Forelimb muscle (tissue), 1 donor: ENCODE results near the gene FHL3. TPM values are rescaled to one million over a fixed set of nuclear protein-coding genes. Genes with fewer than 3 reads are reported as not detected.
"Not testable (repeated sequence)": the region's sequence is repeated elsewhere in the genome, so short reads cannot be mapped to it uniquely, and the experiment has no call there.

Experiments
- DNase-seq: peaks from one replicate; pipeline ENCODE4 v3.0.0-alpha.2; 2013; ENCODE audit warnings: low read depth
- polyA plus RNA-seq: library from polyadenylated mRNA; unstranded; fragments of 120-200 nt; gene quantifications from one replicate; pipeline ENCODE4 v1.2.1, GENCODE V29; 2013; ENCODE audit not compliant: insufficient read length

The FHL3 gene
- polyA plus RNA-seq, 1 donor = 183 TPM

DNA sequence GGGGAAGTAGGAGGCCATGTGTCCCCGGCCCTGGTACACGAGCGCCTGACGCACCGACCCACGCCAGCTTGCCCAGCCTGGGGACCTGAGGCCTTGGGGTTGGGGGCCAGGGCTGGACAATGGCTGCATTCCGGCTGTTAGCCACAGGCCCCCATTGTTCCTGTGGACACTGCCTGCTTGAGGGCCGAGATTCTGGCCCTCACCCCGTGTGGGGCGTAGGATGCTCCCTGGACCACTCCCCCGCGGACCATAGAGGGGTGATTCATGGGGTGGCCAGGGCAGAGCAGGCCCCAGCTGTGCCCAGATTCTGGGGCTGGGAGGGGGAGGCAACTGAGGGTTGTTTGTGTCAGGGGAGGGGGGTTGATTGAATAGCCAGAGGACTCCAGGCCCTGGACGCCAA lies 29.6 kb upstream of the FHL3 start:
- DNase-seq = no peak

DNA sequence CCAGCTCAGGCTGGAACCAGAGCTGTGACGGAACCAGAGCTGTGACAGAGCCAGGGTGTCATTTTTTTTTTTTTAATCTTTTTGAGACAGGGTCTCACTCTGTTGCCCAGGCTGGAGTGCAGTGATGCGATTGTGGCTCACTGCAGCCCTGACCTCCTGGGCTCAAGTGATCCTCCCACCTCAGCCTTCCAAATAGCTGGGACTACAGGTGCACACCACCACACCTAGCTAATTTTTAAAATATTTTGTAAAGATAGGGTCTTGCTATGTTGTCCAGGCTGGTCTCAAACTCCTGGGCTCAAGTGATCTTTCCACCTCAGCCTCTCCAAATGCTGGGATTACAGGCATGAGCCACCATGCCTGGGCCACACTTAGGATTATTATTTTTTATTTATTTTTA lies 27.7 kb upstream of the FHL3 start:
- DNase-seq = not testable (repeated sequence)

DNA sequence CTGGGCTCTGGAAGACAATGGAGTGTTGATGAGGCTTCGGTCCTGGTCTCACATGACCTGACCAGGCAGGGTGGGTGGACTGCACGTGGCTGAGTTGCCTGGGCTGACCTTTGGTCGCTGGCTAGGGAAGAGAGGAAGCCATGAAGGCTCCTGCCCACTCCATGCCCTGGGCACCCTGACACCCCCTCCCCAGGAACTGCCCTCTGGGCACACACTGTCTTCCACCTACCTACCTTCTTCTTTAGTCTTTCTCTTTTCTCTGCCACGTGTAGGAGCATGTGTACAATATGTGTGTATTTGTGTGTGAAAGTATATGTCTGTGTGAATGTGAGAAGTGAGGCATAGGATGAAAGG lies 26.2 kb upstream of the FHL3 start:
- no peak for DNase-seq

DNA sequence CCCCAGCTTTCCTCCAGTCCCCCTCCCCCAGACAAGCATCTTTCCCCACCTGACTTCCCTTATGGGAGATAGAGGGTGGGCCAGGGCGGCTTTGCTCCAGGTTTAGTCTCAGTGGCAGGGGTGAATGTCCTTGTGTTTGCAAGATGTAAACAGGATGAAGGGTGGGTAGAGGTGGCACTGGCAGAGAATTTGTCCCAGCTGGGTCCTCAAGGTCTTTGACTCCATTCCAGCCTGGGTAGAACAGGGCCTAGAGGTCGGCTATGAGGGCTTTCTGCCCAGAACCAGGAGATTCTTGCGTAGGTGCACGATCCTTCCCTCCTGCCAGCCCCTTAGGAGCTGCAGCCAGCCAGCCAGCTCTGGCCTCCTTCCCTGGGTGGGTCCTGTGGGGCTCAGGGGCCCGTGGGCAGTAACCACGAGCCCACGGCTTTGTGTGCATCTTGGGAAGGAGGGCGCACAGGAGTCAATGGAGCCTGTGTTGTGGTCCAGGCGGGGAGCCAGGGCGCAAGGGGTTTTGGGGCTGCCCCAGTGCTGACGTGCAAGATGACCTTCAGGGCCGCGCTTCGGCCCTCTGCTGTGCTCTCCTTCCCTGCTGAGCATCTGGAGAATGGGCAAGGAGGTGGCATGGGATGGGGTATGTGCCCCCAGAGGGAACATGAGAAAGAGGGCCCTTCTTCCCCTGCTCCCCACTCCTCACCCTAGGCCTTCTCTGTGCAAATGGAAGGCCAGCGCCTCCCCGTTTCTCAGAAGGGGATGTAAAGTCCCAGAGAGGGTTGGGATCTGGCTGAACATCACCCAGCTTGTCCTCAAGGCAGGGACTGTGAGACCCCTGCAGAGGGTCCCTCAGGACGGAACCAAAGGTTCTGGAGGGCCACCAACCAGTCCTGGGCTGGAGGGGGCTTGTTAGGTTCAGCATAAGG lies 25.5 kb upstream of the FHL3 start:
- no peak for DNase-seq

DNA sequence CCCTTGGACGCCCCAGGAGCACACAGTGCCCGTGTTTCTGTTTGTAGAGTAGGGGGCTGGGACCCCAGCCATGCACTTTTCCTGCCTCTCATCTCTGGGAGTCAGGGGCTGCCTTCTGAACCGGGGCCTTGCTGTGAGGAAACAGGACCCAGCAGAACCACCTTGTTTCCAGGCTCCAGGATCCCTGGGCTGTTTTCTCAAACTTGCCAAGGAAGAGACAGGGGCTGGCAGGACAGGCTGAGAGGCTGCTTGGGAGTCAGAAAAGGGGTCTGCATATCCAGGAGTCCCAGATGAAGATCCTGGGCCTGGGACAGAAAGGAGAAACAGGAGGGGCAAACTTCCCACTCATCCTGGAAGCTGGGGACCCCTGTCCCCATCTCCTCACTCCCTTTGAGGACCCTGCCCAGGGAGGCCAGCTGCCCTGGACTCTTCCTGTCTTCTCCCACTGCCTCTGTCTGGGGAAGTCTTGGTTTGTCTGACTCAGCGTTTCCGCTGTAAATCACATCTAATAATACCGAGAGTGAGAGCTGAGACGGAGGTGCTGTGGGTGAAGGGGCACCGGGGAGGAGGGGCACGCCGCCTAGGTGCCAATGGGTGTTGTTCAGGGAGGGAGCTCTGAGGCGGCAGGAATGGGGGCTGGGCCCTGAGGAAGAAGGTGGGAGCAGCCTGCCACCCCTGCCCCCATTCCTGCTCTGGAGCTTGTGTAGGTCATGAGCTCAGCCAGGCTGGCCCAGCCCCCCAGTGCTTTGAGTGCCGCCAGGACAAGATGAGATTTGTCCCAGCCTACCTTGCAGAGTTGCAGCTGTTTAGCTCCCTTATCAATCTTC lies 24.6 kb upstream of the FHL3 start:
- no peak for DNase-seq

DNA sequence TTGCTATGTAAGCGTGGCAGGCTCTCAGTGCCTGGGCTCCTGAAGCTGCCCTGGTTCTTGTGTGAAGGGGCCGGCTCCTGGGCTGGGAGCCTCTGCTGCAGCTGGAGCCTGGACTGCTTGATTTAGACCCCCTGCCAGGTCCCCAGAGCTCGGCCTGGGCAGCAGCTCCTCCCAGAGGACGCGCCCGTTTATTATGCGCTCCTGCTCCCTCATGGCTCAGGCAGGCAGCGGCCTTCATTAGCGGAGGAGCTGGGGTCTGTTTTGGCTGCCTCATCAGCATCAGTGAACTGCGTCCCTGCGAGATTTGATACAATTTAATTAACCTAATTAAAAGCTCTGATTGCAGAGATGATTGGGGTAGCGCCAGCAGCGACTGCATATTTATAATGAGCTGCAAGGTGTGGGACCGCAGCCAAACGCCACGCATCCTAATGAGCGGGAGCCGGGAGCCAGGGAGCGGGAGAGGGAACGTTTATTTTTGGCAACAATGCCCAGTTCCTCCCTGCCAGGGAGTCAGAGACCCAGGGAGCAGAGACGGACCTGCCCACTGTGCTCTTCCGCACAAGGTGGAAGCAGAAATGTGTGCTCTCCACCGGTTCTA lies 23.9 kb upstream of the FHL3 start:
- no peak for DNase-seq

DNA sequence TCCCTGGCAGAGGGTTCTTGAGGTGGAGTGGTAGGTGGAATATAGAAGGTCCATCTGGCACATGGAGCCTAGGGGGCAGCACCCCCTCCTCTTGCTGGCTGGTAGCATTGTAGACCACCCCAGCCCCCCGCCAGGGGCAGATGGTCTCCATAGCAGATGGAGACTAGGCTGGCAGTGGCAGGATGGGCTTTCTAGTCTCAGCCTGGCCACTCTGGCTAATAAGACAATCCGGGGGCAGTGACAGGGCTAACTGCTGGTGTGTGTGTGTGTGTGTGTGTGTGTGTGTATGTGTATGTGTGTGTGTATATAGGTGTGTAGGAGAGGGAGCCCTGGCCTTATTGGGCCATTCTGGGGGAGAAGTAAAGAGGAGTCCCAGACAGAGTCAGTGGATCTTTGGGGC lies 23.4 kb upstream of the FHL3 start:
- DNase-seq = no peak

DNA sequence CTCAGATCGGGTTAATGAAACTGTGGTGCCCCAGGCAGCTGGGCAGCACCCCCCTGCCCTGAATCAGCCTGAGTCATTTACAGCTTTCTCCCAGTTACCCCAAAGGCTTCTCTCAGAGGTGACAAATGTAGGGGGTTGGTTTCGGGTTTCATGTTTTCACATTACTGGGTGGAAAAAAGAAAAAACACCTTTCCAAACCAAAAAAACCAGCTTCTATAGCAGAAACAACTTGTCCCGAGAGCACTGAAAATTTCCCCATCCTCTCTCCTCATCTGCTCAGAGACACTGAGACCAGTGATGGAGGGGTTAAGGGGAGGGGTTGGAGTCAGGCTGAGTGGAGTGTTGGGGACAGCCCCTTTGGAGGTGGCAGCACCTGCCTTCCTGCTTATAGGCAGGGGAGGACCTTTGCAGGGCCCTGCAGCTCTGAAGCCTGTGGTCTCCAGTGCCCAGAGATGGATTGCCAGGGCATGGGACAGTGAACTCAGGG lies 22.8 kb upstream of the FHL3 start:
- DNase-seq = no peak

DNA sequence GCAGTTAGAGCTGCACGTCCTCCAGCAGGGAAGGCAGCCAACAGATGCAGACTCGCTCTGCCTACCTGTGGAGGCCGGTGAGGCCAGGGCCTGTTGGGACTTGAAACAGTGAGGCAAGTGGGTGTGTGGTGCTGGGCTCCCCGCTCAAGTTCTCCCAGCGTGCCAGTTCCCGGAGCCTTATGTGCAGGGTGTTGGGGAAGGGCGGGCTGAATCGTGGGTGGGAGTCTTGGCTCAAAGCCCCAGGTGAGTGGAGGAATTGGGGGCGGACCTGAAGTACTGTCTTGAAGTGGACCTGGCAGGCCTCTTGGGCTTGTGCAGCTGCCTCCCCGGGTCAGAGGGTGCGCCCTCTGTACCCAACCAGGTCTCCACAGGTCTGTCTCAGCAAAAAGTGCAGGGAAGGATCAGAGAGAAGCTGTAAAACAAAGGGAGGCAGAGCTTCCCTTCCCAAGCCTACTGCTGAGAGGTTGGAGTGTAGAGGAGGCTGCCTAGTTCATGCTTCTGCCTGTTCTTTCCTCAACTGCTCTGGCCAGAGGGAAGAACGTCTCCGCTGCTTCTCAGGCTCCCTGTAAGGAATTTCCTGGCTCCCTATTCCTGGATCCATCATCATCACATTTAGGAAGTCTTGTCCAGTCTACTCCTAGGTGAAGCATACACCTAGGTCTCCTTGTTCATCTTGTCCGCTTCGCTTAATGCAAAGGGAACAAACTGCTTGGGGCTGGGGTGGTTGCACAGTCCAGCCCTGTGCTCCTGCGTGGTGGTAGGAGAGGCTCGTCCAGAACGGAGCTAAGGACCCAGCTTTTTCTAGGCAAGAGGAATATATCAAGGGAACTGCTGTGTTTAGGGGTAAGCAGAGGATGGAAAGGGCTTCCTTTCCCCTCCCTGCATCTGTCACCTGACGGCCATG lies 22.1 kb upstream of the FHL3 start:
- DNase-seq = no peak

DNA sequence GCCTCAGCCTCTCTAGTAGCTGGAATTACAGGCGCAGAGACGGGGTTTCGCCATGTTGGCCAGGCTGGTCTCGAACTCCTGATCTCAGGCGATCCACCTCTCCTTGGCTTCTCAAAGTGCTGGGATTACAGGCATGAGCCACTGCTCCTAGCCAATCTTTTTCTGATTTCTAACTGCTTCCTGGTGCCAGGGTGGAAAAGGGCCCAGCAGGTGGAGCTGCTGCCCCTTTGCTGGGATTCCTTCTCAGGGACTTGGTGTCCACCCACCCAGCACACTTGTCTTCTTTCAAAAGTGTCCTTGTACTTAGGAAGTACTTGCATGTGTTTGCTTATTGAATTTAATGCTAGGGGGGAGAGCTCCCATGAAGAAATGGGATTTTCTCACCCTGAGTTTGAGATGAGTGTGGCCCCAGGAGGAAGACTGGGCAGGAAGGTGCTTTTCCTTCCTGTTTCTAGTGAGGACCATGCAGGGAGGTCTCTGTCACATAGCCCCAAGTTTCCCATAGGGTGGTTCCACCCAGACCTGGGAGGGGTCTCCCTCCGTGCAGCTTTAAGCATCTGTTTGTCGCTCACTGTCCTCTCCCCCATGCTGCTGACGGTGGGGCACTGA lies 21.4 kb upstream of the FHL3 start:
- no peak for DNase-seq

DNA sequence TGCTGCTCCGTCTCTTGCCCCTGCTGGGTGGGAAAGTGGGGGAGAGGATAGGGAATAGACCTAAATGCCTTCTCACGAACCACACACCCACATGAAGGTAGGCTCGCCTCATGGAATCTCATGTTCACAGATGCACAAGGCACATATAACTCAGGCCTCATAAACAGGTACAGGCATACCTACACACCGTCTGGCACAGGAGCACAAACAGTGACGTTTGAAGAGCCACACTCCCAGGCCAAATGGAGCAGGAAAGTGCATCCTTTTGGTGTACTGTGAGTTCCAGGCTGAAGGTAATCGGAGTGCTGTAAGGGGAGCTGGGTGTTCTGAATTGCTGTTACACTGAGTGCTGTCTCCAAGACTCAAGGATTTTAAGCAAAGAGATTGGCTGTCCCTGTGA lies 20.4 kb upstream of the FHL3 start:
- DNase-seq = no peak

DNA sequence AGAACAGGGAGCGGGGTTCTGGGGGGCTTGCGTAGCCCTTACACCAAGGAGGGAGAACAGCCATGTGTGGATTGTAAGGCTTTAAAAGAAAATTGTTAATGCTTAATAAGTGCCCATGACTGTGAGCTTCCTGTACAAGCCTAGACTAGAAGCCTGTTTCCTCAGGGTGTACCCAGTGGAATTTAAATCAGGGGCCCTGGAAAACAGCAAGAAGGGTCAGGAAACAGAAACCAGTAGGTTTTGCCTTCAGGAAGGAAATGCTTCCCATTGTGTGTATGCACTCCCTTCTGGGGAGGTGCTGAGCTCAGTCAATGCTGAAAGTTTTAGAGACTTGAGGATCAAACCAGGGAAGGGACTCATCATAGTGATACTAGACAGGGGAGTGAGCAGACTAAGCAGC lies 19.9 kb upstream of the FHL3 start:
- DNase-seq = no peak

DNA sequence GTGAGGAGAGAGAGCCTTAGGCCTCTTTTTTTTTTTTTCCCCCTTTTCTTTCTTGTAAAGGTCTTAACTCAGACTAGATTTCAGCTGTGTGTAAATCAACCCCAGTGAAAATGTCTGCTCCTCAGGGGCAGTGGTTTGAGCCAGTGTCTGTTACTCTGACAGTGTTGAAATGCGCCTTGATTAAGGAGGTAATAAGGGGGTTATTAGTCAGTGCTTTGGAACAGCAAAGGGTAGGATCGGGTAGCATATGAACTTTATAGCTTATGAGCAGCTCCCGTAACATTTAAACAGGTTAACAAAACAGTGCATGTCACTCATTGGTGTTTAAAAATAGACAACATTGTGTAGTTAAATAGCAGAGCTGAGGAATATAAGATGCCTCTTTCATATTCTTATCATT lies 17.5 kb upstream of the FHL3 start:
- no peak for DNase-seq

DNA sequence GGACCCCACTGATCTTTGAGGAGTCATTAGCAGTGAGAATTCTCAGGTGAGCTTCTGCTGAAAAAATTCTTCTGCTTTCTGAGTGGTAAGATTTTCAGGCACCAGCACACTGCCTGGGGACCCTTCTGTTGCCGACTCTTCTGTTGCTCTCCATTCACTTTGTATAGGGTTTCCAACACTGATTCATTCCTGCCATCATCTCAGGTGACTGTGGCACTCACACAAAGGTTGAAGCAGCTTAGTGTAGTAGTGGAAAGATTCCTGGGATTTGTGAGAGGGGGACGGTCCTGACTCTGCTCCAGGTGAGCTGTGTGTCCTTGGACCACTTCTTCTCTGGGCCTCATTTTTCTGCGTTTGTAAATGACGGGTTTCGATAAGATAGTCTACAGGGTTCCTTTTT lies 16.7 kb upstream of the FHL3 start:
- DNase-seq = no peak

DNA sequence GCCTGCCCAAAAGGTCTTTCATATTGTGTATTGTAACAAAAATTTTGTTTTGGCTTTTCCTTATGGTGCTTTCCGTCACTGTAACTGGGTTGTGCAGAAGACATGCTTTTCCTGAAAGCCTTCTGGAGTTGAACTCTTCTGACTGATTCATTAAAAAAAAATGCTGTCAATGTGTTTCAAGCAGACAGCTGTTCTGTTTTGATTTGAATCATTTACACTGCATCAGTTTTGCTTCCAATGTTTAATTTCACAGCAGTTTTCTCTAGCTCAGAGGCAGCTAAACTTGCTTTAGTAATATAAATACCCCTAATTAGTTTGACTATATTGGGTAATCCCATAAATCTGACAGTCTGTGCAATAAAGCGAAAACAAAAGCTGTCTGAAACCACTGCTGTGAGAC lies 15.1 kb upstream of the FHL3 start:
- DNase-seq = no peak

DNA sequence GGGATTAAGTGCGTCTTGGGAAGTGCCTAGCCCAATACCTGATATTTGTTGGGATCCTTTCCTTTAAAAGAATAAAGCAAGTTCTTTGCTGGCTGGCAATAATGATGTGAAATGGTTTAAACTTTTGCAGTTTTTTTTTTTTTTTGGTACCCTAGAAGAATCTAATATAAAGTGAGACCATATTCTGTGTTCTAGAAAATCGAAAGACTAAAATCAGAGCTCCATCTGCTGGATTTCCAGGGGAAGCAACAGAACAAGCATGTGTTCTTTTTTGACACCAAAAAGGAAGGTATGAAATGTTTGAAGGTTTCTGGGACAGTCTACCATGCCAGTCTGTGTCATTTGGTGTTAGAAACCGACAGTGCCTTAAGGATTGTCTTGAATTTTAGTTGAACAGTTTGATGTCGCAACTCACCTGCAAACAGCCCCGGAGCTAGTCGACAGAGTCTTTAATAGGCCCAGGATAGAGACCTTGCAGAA lies 13.6 kb upstream of the FHL3 start:
- DNase-seq = no peak

DNA sequence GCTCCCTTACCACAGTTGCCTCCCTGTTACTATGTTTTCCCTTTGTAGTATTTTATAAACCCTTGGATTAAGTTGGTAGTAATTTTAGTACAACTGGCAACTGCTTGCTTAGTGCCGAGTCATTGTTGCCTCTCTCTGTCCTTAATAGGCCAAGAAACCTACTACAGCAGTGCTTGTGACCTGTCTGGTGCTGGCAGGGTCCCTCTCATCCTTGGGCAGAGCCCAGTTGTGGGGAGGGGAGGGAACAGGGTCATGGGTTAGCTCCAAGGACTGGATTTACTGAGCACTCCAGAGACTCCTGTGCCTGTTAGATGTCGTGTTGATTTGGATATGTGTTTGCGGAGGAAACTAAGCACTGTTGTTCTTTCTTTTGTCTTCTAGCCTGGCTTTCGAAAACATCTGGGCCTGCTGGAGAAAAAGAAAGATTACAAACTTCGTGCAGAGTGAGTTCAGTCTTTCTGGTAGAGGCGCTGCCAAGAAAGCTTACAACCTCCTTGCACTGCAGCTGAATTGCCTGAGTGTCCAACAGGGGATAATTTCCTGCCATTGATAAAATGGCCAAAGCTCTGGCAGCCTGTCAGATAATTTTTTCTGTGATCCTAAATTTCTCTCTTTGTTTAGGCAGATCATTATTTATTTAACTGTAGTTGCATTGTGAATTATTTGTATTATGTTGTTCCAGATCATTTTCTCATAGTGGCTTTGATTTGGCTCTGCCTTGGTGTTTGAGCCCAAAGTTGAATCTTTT lies 10.8 kb upstream of the FHL3 start:
- DNase-seq = no peak

DNA sequence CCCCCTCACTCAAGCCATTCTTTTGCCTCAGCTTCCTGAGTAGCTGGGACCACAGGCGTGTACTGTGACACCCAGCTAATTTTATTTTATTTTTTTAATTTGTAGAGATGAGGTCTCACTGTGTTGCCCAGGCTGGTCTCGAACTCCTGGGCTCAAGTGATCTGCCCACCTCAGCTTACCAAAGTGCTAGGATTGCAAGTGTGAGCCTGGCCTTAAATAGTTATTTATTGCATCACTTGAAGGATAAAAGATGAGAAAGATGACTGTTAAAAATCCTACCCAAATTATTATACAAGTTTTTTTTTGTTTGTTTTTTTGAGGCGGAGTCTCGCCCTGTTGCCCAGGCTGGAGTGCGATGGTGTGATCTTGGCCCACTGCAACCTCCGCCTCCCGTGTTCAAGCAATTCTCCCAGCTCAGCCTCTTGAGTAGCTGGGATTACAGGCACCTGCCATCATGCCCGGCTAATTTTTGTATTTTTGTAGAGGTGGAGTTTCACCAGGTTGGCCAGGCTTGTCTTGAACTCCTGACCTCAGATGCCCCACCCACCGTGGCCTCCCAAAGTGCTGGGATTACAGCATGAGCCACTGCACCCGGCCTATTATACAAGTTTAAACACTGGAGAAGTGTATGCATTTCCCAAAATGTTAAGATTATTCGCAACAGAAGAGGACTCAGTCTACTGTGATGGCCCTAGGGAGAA lies 9.6 kb upstream of the FHL3 start:
- DNase-seq = no peak

DNA sequence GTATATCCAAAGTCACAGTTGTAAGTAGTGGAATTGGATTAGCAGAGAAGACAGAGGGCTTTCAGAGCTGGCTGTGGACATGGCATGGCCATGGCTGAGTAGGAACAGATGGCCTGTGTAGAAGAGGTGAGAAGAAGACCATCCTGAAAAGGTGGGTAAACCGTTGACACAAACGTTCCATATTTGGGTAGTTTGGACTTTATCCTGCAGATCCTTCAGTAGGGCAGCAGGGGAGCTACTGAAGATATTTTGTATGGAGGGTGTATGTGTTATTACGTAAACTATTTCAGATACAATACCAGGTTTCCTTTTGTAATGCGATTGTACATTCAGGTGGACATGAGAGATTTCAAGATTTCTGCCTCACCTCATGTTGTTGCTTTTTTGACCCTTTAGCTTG lies 8.9 kb upstream of the FHL3 start:
- no peak for DNase-seq

DNA sequence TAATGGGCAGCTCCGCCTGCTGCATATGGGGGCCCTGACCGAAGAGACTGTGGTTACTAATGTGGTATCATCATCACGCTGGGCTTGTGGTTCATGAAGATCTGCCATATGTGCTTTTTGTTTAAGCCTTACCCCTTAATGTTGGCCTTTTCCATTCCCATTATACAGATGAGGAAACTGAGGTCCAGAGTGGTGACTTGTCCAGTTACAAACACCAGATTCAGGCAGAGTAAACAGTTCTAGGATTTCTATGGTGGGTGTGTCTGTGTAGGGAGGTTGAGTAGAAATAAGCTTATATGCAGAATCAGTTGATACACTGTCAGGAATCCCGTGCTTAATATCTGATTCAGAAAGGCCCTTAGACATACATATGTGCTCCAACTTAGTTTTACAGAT lies 7.9 kb upstream of the FHL3 start:
- no peak for DNase-seq
